Upper lobe of right lung (tissue), 1 donor: ENCODE results near the gene EHBP1L1. TPM values are rescaled to one million over a fixed set of nuclear protein-coding genes. Genes with fewer than 3 reads are reported as not detected.

Experiments
- ATAC-seq: fragments of 200-7000 bp; cut with Tn5 transposase; one replicate; pipeline ENCODE4 v1.9.1; 2020; ENCODE audit warnings: mild to moderate bottlenecking, moderate library complexity
- DNase-seq: peaks from one replicate; pipeline ENCODE4 v3.0.0-alpha.2; 2020
- H3K27ac ChIP-seq: fragments of 200-600 bp; one replicate; pipeline ENCODE4 v1.8.0; 2022
- H3K27me3 ChIP-seq: fragments of 200-600 bp; one replicate; pipeline ENCODE4 v1.8.0; 2022; ENCODE audit warnings: mild to moderate bottlenecking
- H3K36me3 ChIP-seq: fragments of 200-600 bp; one replicate; pipeline ENCODE4 v1.8.0; 2022
- H3K4me1 ChIP-seq: fragments of 200-600 bp; one replicate; pipeline ENCODE4 v1.8.0; 2022
- H3K4me3 ChIP-seq: fragments of 200-600 bp; one replicate; pipeline ENCODE4 v1.8.0; 2022; ENCODE audit warnings: mild to moderate bottlenecking
- H3K9me3 ChIP-seq: fragments of 200-600 bp; one replicate; pipeline ENCODE4 v1.8.0; 2022
- CTCF ChIP-seq: fragments of 200-600 bp; IDR thresholded peaks from one replicate; pipeline ENCODE4 v1.8.0; 2022; ENCODE audit warnings: antibody characterized with exemption
- intact Hi-C: fragments of 100-400 bp; cut with DNase I; formaldehyde crosslinking; loops from one replicate; pipeline ENCODE4 v1.11.0; 2022
- total RNA-seq: library from RNA; stranded (reverse); fragmentation: NEBNext Ultra II Directional; extraction: Animal tissue kit (Norgen Biotek cat#: 25700); gene quantifications from one replicate; pipeline ENCODE4 v1.2.1, GENCODE V29; 2021
- donor health status: DM: no; HTN: yes; CAD: no; lungs with severe emphysema.

Gene EHBP1L1
- total RNA-seq, 1 donor from 2014 or later, result 88.3 TPM

GRCh38 chr11:65569973-65570918 is 5.6 kb upstream of the EHBP1L1 start, which contains the start of gene ZNRD2:
Gene ZNRD2, plus strand, starts transcription at chr11:65570477. Its CDS starts 15 bp downstream, at chr11:65570492.
- DNase-seq, result peak; percentile 100
- ATAC-seq, result peak; percentile 85
- H3K4me1 ChIP-seq, result peaks cover 56% of the 10 kb centered on the region
- H3K4me3 ChIP-seq, result peak within 1 kb of the TSS; percentile 66
- H3K27me3 ChIP-seq, result no peaks in the 10 kb centered on the region
- H3K36me3 ChIP-seq, result no peaks in the 10 kb centered on the region
- H3K27ac ChIP-seq, result peak within 1 kb of the TSS; percentile 90
- H3K9me3 ChIP-seq, result no peaks in the 10 kb centered on the region
- TF ChIP-seq CTCF, result peak; percentile 49
- intact Hi-C loops, result no loop called here

GRCh38 chr11:65571420-65571819 is 4.4 kb upstream of the EHBP1L1 start:
- H3K36me3 ChIP-seq, result no peaks in the 10 kb centered on the region
- no peak for ATAC-seq
- H3K27ac ChIP-seq, result peak overlapping the region; percentile 90
- intact Hi-C loops, result no loop called here
- peak overlapping the region; percentile 66 for H3K4me3 ChIP-seq
- peaks cover 49% of the 10 kb centered on the region for H3K4me1 ChIP-seq
- TF ChIP-seq CTCF, result no peak
- no peaks in the 10 kb centered on the region for H3K27me3 ChIP-seq
- DNase-seq, result no peak
- no peaks in the 10 kb centered on the region for H3K9me3 ChIP-seq

- Histone ChIP-seq H3K27me3 (no peaks in the 10 kb centered on the region), H3K27ac (peak overlapping the region; percentile 86), H3K4me3 (peak overlapping the region; percentile 66), H3K36me3 (no peaks in the 10 kb centered on the region), H3K4me1 (peaks cover 55% of the 10 kb centered on the region), H3K9me3 (no peaks in the 10 kb centered on the region)
- peak; percentile 18 for TF ChIP-seq CTCF
- no peak for DNase-seq
- intact Hi-C loops, result no loop called here
- no peak for ATAC-seq
Observed at GRCh38 chr11:65571940-65572339, 3.9 kb upstream of the EHBP1L1 start.

GRCh38 chr11:65572356-65573051 is 3.3 kb upstream of the EHBP1L1 start, which contains the start of gene FAM89B:
Gene FAM89B, plus strand, starts transcription at chr11:65572538. Its CDS starts 132 bp downstream, at chr11:65572670.
- peak; percentile 33 for ATAC-seq
- intact Hi-C loops, result no loop called here

More at GRCh38 chr11:65572356-65573051, 3.3 kb upstream of the EHBP1L1 start, which contains the start of gene FAM89B:
- peak within 1 kb of the TSS; percentile 66 for H3K4me3 ChIP-seq
- peak; percentile 96 for DNase-seq
- no peak for TF ChIP-seq CTCF
- no peaks in the 10 kb centered on the region for H3K36me3 ChIP-seq
- no peaks in the 10 kb centered on the region for H3K9me3 ChIP-seq
- no peaks in the 10 kb centered on the region for H3K27me3 ChIP-seq
- peak within 1 kb of the TSS; percentile 86 for H3K27ac ChIP-seq
- peaks cover 60% of the 10 kb centered on the region for H3K4me1 ChIP-seq
